Measurements from ENCODE around the gene F2. TPM values are rescaled to one million over a fixed set of nuclear protein-coding genes. Genes with fewer than 3 reads are reported as not detected.

F2 gene
- total RNA-seq, 4 donors from 2014 or later, result not detected

- no peak for DNase-seq (ENCODE audit: low spot score in 2 of 2)
- H3K9me3 ChIP-seq, result no peaks in the 10 kb centered on the region
- H3K4me3 ChIP-seq, result no peak overlapping the region
- H3K27me3 ChIP-seq, result no peaks in the 10 kb centered on the region
- H3K27ac ChIP-seq, result no peak overlapping the region
- H3K4me1 ChIP-seq, result no peaks in the 10 kb centered on the region
- TF ChIP-seq, protein P1, sequence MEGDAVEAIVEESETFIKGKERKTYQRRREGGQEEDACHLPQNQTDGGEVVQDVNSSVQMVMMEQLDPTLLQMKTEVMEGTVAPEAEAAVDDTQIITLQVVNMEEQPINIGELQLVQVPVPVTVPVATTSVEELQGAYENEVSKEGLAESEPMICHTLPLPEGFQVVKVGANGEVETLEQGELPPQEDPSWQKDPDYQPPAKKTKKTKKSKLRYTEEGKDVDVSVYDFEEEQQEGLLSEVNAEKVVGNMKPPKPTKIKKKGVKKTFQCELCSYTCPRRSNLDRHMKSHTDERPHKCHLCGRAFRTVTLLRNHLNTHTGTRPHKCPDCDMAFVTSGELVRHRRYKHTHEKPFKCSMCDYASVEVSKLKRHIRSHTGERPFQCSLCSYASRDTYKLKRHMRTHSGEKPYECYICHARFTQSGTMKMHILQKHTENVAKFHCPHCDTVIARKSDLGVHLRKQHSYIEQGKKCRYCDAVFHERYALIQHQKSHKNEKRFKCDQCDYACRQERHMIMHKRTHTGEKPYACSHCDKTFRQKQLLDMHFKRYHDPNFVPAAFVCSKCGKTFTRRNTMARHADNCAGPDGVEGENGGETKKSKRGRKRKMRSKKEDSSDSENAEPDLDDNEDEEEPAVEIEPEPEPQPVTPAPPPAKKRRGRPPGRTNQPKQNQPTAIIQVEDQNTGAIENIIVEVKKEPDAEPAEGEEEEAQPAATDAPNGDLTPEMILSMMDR (IDR thresholded peaks at IDR 0.05), result no peak
- TF ChIP-seq POLR2A (IDR thresholded peaks at IDR 0.05) (no peak), EP300 (IDR thresholded peaks at IDR 0.05) (no peak)
- H3K36me3 ChIP-seq, result no peaks in the 10 kb centered on the region
- 83 to 90% methylated on average over 9 of the region's 9 CpGs for WGBS, 2 donors
Measured at GRCh38 chr11:46728659-46729040, 9.6 kb downstream of the F2 start.

DNA sequence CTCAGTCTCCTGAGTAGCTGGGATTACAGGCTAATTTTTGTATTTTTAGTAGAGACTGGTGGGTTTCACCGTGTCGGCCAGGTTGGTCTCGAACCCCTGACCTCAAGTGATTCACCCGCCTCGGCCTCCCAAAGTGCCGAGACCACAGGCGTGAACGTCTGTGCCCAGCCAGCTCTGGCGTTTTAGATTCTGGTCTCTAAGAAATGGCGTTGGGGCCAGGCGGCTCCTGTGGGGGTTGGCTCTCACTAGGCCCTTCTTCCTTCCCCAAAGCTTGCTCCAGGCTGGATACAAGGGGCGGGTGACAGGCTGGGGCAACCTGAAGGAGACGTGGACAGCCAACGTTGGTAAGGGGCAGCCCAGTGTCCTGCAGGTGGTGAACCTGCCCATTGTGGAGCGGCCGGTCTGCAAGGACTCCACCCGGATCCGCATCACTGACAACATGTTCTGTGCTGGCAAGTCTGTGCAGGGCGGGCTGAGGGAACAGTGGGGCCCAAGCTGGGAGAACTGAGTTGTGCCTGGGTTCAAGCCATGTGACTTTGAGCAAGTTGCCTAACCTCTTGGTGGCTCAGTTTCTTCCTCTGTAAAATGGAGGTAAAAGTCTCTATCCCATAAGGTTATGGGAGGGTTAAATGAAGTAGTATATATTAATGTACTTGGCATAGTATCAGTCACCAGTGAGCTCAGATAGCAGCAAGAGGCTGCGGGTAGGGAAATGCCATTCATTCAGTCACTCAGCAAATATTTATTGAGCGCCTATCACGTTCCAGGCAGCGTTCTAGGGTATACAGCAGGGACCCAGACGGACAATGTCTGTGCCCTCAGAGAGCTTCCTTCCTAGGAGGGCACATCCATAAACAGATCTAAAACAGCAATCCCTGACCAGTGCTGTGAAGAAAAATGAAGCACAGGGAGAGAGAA lies 10.4 kb downstream of the F2 start:
- no peak overlapping the region for H3K27ac ChIP-seq
- no peaks in the 10 kb centered on the region for H3K9me3 ChIP-seq
- no peaks in the 10 kb centered on the region for H3K27me3 ChIP-seq
- DNase-seq (ENCODE audit: low spot score in 2 of 2), result no peak
- TF ChIP-seq POLR2A (IDR thresholded peaks at IDR 0.05) (no peak), EP300 (IDR thresholded peaks at IDR 0.05) (no peak)
- TF ChIP-seq, protein P1 (IDR thresholded peaks at IDR 0.05), result no peak
- WGBS, 2 donors, result 83 to 87% methylated on average over 24 of the region's 24 CpGs
- no peaks in the 10 kb centered on the region for H3K36me3 ChIP-seq
- H3K4me1 ChIP-seq, result no peaks in the 10 kb centered on the region
- H3K4me3 ChIP-seq, result no peak overlapping the region

- no peak for DNase-seq (ENCODE audit: low spot score in 2 of 2)
- TF ChIP-seq POLR2A (IDR thresholded peaks at IDR 0.05) (no peak), EP300 (IDR thresholded peaks at IDR 0.05) (no peak)
- TF ChIP-seq, protein P1 (IDR thresholded peaks at IDR 0.05), result no peak
- Histone ChIP-seq H3K27ac (no peak overlapping the region), H3K27me3 (no peaks in the 10 kb centered on the region), H3K9me3 (no peaks in the 10 kb centered on the region), H3K36me3 (no peaks in the 10 kb centered on the region), H3K4me3 (no peak overlapping the region), H3K4me1 (no peaks in the 10 kb centered on the region)
- 85 to 86% methylated on average over 4 of the region's 4 CpGs for WGBS, 2 donors
Measured at GRCh38 chr11:46731545-46731944, 12.5 kb downstream of the F2 start.

- 76 to 90% methylated on average over 1 of the region's 1 CpG for WGBS, 2 donors
- H3K27ac ChIP-seq, result no peak overlapping the region
- H3K9me3 ChIP-seq, result no peaks in the 10 kb centered on the region
- H3K4me3 ChIP-seq, result no peak overlapping the region
- H3K4me1 ChIP-seq, result no peaks in the 10 kb centered on the region
- H3K36me3 ChIP-seq, result no peaks in the 10 kb centered on the region
- no peaks in the 10 kb centered on the region for H3K27me3 ChIP-seq
- no peak for DNase-seq (ENCODE audit: low spot score in 2 of 2)
- TF ChIP-seq, protein P1 (IDR thresholded peaks at IDR 0.05), result no peak
- TF ChIP-seq POLR2A (IDR thresholded peaks at IDR 0.05) (no peak), EP300 (IDR thresholded peaks at IDR 0.05) (no peak)
Measured at GRCh38 chr11:46733234-46733633, 14.2 kb downstream of the F2 start.

GRCh38 chr11:46736146-46736545 lies 17.1 kb downstream of the F2 start:
- Histone ChIP-seq H3K27me3 (no peaks in the 10 kb centered on the region), H3K27ac (no peak overlapping the region), H3K4me3 (no peak overlapping the region), H3K4me1 (no peaks in the 10 kb centered on the region), H3K36me3 (peaks cover 0 to 14% (median 0%) of the 10 kb centered on the region in 3 donors), H3K9me3 (no peaks in the 10 kb centered on the region)
- DNase-seq (ENCODE audit: low spot score in 2 of 2), result no peak
- TF ChIP-seq POLR2A (IDR thresholded peaks at IDR 0.05) (no peak), EP300 (IDR thresholded peaks at IDR 0.05) (no peak)
- TF ChIP-seq, protein P1 (IDR thresholded peaks at IDR 0.05), result no peak
- WGBS, 2 donors, result 84 to 92% methylated on average over 7 of the region's 7 CpGs

Measured in tibial nerve (tissue), 4 donors.